GM12864 (cell line): ENCODE data around the gene MACROD2.

Experiments
- DNase-seq: peaks from one replicate; pipeline ENCODE4 v3.0.0-alpha.2; 2011; ENCODE audit warnings: low read depth
- H3K4me3 ChIP-seq: 2 replicates; pipeline ENCODE4 v1.5.1; 2011; ENCODE audit warnings: mild to moderate bottlenecking, low read depth, low read length, control low read depth
- CTCF ChIP-seq: IDR thresholded peaks from 2 replicates; pipeline ENCODE4 v1.5.1; 2011; ENCODE audit warnings: low read depth, mild to moderate bottlenecking, moderate library complexity, low read length, control low read depth, inconsistent platforms; ENCODE audit errors: missing control alignments

Gene MACROD2

GRCh38 chr20:14178952-14179351 is 183.6 kb downstream of the MACROD2 start:
- DNase-seq: no peak
- H3K4me3 ChIP-seq: no peak overlapping the region
- no peak for TF ChIP-seq CTCF

DNA sequence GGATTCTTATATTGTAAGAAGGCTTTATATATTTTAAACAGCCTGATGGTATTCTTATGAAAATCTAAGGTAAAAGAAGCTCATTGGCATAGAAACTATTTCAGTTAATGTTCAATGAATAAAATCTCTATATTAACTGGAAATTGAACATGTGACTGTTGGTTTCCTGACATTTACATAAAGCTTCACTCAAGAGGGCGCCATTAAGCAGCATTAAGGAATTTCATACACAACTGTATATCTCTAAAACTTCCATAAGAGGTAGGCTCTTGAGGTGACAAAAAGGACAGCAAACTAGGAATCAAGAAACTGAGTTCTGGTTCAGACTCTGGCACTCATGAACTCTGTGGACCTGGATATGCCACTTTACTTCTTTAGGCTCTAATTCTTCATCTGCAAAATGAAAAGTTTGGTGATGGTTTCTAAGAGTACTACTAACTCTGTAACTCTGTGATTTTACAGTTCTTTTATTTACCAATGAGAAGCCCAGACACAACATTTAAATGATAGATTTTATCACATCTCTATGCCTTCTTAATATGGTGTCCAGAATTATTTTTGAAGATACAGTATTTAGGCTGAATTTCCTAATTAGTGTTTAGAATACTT is 194.6 kb downstream of the MACROD2 start:
- no peak for TF ChIP-seq CTCF
- no peak for DNase-seq
- H3K4me3 ChIP-seq: no peak overlapping the region

DNA sequence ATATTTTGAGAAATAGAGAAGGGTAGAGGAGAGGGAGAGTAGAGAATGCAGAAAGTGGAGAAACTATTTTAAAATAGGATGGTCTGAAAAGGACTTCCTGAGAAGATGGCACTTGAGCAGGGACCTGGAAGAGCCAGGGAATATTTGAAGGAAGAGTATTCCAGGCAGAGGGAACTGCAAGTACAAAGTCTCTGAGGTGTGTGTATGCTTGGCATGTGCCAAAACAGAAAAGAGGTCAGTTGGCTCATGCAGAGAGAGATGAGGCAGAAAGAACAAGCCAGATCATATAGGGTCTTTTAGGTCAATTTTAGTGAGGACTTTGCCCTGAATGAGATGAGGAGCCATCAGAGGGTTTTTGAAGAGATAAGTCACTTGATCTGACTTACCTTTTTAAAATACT is 196.2 kb downstream of the MACROD2 start:
- DNase-seq: no peak
- TF ChIP-seq CTCF: no peak
- H3K4me3 ChIP-seq: no peak overlapping the region

GRCh38 chr20:14193443-14193842 is 198.1 kb downstream of the MACROD2 start:
- DNase-seq: no peak
- TF ChIP-seq CTCF: no peak
- no peak overlapping the region for H3K4me3 ChIP-seq

- no peak for TF ChIP-seq CTCF
- no peak overlapping the region for H3K4me3 ChIP-seq
- DNase-seq: no peak
Measured at GRCh38 chr20:14193885-14194284, 198.6 kb downstream of the MACROD2 start.

GRCh38 chr20:14197097-14197496 is 201.8 kb downstream of the MACROD2 start:
- TF ChIP-seq CTCF: no peak
- DNase-seq: no peak

DNA sequence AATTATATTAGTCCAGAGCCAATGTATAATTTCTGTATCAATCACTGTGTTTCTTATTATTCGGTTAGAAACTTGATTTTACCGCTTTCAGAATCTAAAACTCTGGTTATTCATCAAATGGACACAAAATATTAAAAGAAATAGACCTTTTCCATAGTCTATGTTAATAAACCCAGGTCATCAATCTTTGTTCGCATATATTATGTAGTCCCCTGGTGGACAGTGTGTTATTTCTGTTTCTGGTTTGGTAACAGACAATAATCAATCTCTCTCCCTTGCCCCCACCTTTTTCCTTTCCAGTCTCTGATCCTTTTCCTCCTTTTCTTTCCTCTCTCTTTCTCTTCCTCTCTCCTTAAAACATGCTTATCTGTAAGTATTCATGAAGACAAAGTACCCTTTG is 203.1 kb downstream of the MACROD2 start:
- no peak overlapping the region for H3K4me3 ChIP-seq
- no peak for DNase-seq
- TF ChIP-seq CTCF: no peak

More at GRCh38 chr20:14197097-14197496, 201.8 kb downstream of the MACROD2 start:
- H3K4me3 ChIP-seq: no peak overlapping the region
